ENCODE measurements around the gene RELN. TPM values are rescaled to one million over a fixed set of nuclear protein-coding genes. Genes with fewer than 3 reads are reported as not detected.

Gene RELN
- polyA plus RNA-seq, 1 donor, result 2.1 TPM

DNA sequence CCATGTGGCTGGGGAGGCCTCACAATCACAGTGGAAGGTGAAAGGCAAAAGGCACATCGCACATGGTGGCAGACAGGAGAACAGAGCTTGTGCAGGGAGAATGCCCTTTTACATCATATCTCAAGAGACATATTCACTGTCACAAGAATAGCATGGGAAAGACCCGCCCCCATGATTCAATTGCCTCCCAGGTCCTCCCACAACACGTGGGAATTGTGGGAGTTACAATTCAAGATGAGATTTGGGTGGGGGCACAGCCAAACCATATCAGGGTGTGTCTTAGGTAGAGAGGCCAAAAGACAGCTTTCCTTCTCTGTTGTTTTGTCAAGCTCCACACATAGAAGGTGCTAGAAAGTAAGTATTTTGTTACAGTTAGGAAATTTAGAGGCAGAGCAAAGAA, 522.6 kb downstream of the RELN start:
- no peak for DNase-seq

DNA sequence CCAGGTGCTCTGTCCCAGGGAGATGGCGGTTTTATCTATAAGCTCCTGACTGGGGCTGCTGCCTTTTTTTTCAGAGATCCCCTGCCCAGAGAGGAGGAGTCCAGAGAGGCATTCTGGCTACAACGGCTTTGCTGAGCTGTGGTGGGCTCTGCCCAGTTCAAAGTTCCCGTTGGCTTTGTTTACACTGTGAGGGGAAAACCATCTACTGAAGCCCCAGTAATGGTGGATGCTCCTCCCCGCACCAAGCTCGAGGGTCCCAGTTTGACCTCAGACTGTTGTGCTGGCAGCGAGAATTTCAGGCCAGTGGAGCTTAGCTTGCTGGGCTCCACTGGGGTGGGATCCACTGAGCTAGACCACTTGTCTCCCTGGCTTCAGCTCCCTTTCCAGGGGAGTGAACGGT, 527.1 kb downstream of the RELN start:
- DNase-seq, result no peak

DNA sequence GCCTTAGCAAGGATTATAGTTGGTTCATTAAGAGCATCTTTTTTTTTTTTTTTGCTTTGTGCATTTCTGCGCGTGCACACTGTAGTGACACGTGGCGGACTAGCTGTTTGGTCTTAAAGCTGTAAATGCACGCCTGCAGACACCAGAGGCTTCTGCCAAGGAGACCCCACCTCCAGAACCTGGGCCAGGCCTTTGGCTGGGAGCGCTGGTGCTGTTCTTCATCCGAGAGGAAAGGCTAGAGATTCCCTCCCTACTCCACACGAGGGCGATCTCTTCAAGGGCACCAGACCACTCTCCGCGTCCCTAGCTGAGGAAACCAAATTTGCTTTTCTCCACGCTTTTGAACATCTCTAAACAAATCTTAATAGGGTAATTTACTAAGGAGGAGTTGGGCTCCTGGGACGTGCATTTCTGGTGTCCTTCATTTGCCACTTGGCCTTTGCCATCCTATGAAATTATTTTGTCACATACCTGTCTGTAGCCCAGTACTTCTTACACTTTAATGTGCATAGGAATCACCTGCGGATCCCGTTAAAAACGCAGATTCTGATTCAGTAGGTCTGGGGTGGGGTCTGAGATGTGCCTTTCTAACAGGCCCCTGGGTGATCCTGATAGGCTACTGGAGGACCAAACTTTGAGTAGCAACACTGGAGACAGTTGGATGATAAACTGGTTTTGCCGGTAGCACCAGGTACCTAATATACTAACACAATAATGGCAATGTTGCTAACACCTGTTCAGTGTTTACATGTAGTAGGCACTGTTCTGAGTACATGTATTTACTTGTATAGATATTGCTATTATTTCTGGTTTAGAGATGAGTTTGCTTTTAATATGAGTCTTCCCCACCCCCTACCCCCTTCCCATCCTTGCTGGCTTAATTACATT, 542.1 kb downstream of the RELN start:
- DNase-seq, result peak; percentile 5

DNA sequence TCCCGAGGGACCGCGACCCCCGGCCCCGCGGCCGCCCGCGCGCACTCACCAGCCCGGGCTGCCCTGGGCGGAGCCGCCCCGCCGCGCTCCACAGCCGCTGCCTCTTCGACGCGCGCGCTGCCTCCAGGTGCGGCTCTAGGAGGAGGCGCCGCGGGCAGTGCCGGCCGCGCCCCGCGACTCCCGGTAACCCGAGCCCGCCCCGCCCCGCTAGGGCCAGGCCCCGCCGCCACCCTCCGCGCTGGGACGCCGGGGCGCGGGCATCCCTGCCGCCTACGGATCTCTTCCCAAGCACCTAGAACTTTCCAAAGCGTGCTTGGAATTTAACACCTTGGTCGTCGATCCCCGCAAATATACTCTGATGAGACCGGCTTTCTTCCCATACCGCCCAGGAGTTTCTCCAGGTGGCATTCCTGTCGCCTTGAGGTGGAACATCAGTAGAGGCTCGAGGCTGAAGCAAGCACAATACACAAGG, 543.4 kb downstream of the RELN start, which contains the start of gene SLC26A5:
TSS of gene SLC26A5 (minus strand) at position 159 of the 472 bp plus-strand sequence. CDS start 24,693 bp downstream, outside the sequence.
- no peak for DNase-seq

DNA sequence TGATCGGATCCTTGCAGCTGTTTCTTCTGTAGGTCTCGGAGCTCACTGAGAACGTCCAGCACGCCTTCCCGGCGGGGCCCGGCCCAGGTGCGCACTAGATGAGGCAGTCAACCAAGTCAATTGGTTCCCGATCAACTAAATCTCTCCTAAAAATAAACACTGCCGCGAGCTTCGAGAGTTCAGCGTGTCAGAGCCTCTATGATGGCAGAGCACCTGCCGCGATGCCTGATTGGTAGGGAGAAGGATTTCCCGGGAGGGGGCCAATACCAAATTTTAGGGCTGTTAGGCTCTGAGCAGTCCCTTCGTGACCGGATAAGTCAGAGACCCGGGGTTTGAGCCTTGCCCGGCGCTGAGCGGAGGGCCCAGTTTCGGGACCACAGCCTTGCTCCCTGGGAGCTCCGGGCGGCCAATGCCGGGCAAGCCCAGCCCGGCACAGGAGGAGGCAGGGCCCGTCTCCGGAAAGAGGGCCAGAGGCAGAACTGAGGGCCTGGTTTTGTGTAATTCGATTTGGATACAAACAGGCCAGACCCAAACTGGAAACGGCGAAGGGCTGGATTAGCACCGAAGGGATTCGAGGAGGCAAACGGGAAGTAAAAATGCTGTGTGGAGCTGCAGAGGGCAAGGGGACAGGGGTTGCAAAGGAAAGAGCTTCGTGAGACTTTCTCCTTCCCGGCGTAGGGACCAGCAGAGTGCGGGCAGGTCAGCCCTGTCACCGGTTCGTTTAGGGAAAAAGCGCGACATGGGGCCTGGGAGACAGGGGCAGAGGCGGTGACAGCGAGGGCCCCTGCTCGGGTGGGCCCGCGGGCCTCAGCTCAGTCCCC, 544.0 kb downstream of the RELN start:
- DNase-seq, result no peak

DNA sequence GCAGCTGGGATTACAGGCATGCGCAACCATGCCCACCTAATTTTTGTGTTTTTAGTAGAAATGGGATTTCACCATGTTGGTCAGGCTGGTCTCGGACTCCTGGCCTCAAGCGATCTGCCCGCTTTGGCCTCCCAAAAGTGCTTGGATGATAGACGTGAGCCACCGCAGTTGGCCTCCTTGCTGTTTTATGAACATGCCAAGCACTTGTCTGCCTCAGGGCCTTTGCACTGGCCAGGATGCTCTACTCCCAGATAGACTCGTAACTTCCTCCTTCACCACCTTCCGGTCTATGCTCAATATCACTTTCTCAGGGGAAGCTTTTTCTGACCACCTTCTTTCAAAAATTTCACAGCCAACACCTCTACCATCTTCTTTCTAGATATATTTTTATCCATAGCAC, 549.8 kb downstream of the RELN start:
- no peak for DNase-seq

DNA sequence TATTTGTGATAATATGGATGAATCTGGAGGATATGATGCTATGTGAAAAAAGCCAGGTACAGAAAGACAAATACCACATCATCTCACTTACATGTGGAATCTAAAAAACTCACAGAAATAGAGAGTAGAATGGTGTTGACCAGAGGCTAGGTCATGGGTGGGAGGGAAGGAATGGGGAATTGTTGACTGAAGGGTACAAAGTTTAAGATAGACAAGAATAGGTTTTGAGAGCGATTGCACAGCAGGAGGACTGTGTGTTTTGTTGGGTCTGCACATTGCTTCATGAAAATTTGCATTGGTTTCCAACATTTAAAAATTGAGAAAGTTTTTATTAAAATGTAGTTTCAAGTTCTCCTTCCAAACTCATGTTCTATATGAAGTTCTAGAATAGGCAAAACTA, 551.8 kb downstream of the RELN start:
- no peak for DNase-seq

DNA sequence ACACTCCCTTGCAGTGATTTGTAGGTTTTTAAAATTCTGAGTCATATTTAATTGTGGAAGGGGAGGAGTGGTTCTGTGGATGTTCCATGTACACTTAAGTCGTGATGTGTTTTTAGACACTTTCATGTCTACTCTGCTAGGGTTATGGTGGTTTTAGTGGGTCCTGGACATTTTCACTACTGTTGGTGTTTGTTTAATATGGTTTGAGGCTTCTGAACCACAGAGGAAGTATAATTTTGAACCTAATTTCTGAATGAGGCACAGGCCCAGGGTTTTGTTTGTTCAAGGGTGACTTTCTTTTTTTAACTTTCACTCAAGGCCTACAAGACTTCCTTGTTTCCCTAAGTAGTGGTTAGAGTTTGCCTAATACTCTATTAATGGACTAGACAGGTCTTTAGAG, 556.7 kb downstream of the RELN start:
- no peak for DNase-seq

DNA sequence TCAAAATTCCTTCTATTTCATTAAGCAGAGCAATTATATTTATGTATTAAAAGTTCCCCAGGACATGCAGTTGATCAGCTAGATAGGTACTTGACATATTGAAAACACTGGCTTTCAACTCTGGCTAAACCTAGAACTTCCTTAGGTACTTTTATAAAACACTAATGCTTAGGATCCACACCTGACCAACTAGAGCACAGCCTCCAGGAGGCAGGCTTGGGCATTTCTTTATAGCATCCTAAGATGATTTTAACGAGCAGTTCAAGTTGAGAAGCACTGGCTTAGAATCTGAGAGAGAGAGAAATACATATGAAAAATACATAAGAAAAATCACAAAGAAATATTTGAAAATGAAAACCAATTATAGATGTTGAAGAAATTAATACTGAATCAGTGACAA, 564.3 kb downstream of the RELN start:
- no peak for DNase-seq

DNA sequence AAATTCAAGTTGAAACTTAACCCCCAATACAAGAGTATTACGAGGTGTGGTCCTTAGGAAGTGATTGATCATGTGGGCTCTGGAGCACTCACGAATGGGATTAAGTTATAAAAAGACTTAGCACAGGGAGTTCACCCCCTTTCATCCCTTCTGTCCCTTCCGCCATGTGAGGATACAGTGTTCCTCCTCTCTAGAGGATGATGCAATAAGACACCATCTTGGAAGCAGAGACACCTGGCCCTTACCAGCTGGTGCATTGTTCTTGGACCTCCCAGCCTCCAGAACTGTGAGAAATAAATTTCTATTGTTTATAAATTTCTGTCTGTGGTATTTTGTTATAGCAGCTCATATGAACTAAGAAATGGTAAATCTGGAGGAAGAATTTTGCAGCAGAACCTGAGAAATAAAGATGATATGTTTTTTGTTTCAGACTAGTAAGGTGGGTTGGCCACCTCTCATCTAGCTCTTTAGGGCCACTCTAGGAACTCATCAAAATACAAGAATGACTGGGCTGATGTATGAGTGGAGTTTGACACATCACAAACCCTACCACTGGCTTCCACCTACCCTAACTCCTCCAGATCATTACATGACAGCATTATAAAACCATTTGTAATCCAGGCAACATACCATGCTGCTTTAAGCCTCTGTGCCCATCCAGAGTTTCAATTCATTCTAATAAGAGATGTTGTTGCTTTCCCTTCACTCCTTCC, 565.8 kb downstream of the RELN start:
- no peak for DNase-seq

Other genes starting within 250 kb of the RELN start
- gene ORC5, start 218.4 kb upstream of the RELN start, polyA plus RNA-seq (ENCODE audit: insufficient read length), result 15.5 TPM